ENCODE results near the gene DMRT3. TPM values are rescaled to one million over a fixed set of nuclear protein-coding genes. Genes with fewer than 3 reads are reported as not detected.

DMRT3 gene
- total RNA-seq (2022): not detected in 2 replicates
- percentile 11 among the genes with signal in this experiment for Bru-seq, nascent RNA
- BruChase-seq, experiment 1, labeled RNA remaining after a 2-hour chase: not detected
- BruChase-seq, experiment 2, labeled RNA remaining after a 6-hour chase: not detected
- long read RNA-seq: 0 reads

GRCh38 chr9:976258-976942 is at the start of gene DMRT3:
TSS of gene DMRT3 (plus strand) at chr9:976655. CDS start at chr9:977002, 347 bp downstream.
- BruUV-seq (replicated peaks): no TSS peak
- ChIA-PET POLR2A (no interaction called here), CTCF (interaction anchor here (0.6 kb wide), 1 partner anchor 48 kb away, joined by 4 read pairs; no protein-coding TSS in a partner anchor)
- H3K4me3 ChIP-seq (ENCODE audit: low read depth, low read length): peak within 1 kb of the TSS; percentile 26
- TF ChIP-seq CTCF (IDR thresholded peaks at IDR 0.05; ENCODE audit: insufficient read depth in 1 of 2, low read depth in 1 of 2, low read length in 1 of 2, severe bottlenecking in 1 of 2, unreplicated experiment in 1 of 2): no peak
- Mint-ChIP-seq H3K9me3 (ENCODE audit: unreplicated experiment) (no peaks in the 10 kb centered on the region), H3K4me3 (ENCODE audit: unreplicated experiment) (peak within 1 kb of the TSS; percentile 48), H3K4me1 (ENCODE audit: low read depth, unreplicated experiment) (no peaks in the 10 kb centered on the region), H3K36me3 (ENCODE audit: insufficient read depth, unreplicated experiment) (no peaks in the 10 kb centered on the region), H3K27ac (ENCODE audit: unreplicated experiment) (no peak within 1 kb of the TSS), H3K27me3 (ENCODE audit: insufficient read depth, unreplicated experiment) (peaks cover 15% of the 10 kb centered on the region)
- no peaks in the 10 kb centered on the region; the same call in 1 of the 2 replicates for H3K27me3 ChIP-seq (replicated peaks; ENCODE audit: control insufficient read depth, insufficient read depth, low read length)
- H3K4me1 ChIP-seq: no peaks in the 10 kb centered on the region
- H3K9me3 ChIP-seq: no peaks in the 10 kb centered on the region
- no peaks in the 10 kb centered on the region for H3K36me3 ChIP-seq (ENCODE audit: control insufficient read depth, insufficient read depth, low read length)
- intact Hi-C loops (cut with micrococcal nuclease; ENCODE audit: unreplicated experiment): loop anchor here (1.0 kb wide), 1 partner anchor 24 kb away; no protein-coding TSS in a partner anchor
- DNase-seq: peak in 1 of 2 experiments; percentile 33

- H3K4me3 ChIP-seq (ENCODE audit: low read depth, low read length): no peak overlapping the region
- no peaks in the 10 kb centered on the region for H3K27me3 Mint-ChIP-seq (ENCODE audit: insufficient read depth, unreplicated experiment)
- no peaks in the 10 kb centered on the region for H3K9me3 Mint-ChIP-seq (ENCODE audit: unreplicated experiment)
- no peak overlapping the region for H3K4me3 Mint-ChIP-seq (ENCODE audit: unreplicated experiment)
- DNase-seq: no peak
- TF ChIP-seq CTCF (IDR thresholded peaks at IDR 0.05; ENCODE audit: insufficient read depth in 1 of 2, low read depth in 1 of 2, low read length in 1 of 2, severe bottlenecking in 1 of 2, unreplicated experiment in 1 of 2): no peak
- H3K4me1 Mint-ChIP-seq (ENCODE audit: low read depth, unreplicated experiment): no peaks in the 10 kb centered on the region
- intact Hi-C loops (cut with micrococcal nuclease; ENCODE audit: unreplicated experiment): no loop called here
- no TSS peak for BruUV-seq (replicated peaks)
- H3K27me3 ChIP-seq (replicated peaks; ENCODE audit: control insufficient read depth, insufficient read depth, low read length): no peaks in the 10 kb centered on the region
- CTCF ChIA-PET: no interaction called here
- no peak overlapping the region for H3K27ac Mint-ChIP-seq (ENCODE audit: unreplicated experiment)
- POLR2A ChIA-PET: no interaction called here
- H3K4me1 ChIP-seq: no peaks in the 10 kb centered on the region
- H3K9me3 ChIP-seq: no peaks in the 10 kb centered on the region
- no peaks in the 10 kb centered on the region for H3K36me3 Mint-ChIP-seq (ENCODE audit: insufficient read depth, unreplicated experiment)
- no peaks in the 10 kb centered on the region for H3K36me3 ChIP-seq (ENCODE audit: control insufficient read depth, insufficient read depth, low read length)
Observed at GRCh38 chr9:926976-927375, 49.5 kb upstream of the DMRT3 start.

- no peaks in the 10 kb centered on the region for H3K9me3 Mint-ChIP-seq (ENCODE audit: unreplicated experiment)
- no peaks in the 10 kb centered on the region for H3K27me3 ChIP-seq (replicated peaks; ENCODE audit: control insufficient read depth, insufficient read depth, low read length)
- no peaks in the 10 kb centered on the region for H3K36me3 ChIP-seq (ENCODE audit: control insufficient read depth, insufficient read depth, low read length)
- BruUV-seq (replicated peaks): no TSS peak
- H3K27ac Mint-ChIP-seq (ENCODE audit: unreplicated experiment): no peak overlapping the region
- TF ChIP-seq CTCF (IDR thresholded peaks at IDR 0.05; ENCODE audit: insufficient read depth in 1 of 2, low read depth in 1 of 2, low read length in 1 of 2, severe bottlenecking in 1 of 2, unreplicated experiment in 1 of 2): peak; percentile 48 to 77
- no peaks in the 10 kb centered on the region for H3K27me3 Mint-ChIP-seq (ENCODE audit: insufficient read depth, unreplicated experiment)
- no peaks in the 10 kb centered on the region for H3K4me1 Mint-ChIP-seq (ENCODE audit: low read depth, unreplicated experiment)
- H3K4me3 Mint-ChIP-seq (ENCODE audit: unreplicated experiment): no peak overlapping the region
- intact Hi-C loops (cut with micrococcal nuclease; ENCODE audit: unreplicated experiment): no loop called here
- DNase-seq: peak; percentile 53 to 62
- H3K36me3 Mint-ChIP-seq (ENCODE audit: insufficient read depth, unreplicated experiment): no peaks in the 10 kb centered on the region
- ChIA-PET CTCF (interaction anchor here (0.6 to 1.6 kb wide), 7 partner anchors 9 to 81 kb away, joined by 3 to 7 read pairs (median 4); partner anchors contain the start of gene DMRT3), POLR2A (no interaction called here)
- H3K4me3 ChIP-seq (ENCODE audit: low read depth, low read length): no peak overlapping the region
- no peaks in the 10 kb centered on the region for H3K9me3 ChIP-seq
- no peaks in the 10 kb centered on the region for H3K4me1 ChIP-seq
Observed at GRCh38 chr9:928363-929042, 48.0 kb upstream of the DMRT3 start.

Data from Caco-2 (cell line).